Posterior cingulate gyrus (tissue), 11 donors: ENCODE results near the gene PEX13.
A peak's percentile ranks its signal among the peaks of the same experiment; 100 is the strongest.
"Not testable (repeated sequence)": the region's sequence is repeated elsewhere in the genome, so short reads cannot be mapped to it uniquely, and the experiment has no call there.

Experiments used
- DNase-seq, 10 donors: peaks; one replicate each; pipeline versions ENCODE4 v3.0.0 to v3.0.0-alpha.2; 2020 to 2021; ENCODE audit warnings: mixed read lengths in 3 of 10
- intact Hi-C: fragments of 100-400 bp; cut with DNase I; formaldehyde crosslinking; loops from one replicate; pipeline ENCODE4 v1.15.1; 2023

The PEX13 gene

DNA sequence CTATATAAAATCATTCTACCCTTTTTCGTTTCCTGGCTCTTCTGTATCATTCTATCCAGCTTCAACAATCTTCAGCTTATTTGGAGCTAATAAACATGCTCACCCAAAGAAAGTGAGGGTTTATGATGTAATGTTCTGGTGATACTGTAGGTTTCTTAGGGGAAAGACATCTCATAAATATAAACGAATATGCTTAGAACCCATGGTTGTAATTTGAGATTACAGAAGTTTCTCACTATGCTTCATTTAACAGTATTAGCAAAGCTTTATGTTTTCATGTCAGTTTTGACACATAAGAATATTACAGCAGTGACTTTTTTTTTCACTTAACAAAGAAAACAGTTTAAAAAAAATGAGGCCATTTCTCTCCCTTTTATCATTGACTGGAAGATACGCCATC, 11.8 kb upstream of the PEX13 start:
- no peak for DNase-seq
- intact Hi-C loops = no loop called here

DNA sequence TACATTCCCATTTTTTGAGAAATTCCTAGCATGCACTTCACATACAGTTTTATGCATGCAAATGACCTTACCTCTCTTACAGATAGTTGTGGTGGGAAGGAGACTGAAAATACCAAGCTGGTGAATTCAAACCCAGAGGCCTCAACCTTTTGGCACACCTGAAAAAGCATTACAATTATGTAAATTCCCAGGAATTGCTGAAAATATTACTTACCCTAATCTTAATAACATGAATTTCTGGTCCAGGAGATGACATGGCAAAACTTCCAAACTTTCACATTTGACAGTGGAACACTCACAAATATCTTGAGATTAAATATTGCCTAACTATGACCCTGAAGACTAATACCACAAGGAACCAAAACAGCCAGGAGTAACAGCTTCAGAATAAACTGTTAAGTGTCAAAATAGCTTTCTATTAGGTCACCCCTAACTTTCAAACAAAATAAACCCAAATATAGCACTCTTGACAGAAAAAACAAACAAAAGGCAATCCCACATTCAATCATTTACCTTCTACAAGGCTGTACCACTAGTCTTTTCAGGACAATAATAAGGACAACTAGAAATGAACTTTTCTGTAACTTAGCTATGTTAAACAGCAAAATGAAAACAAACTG, 10.9 kb upstream of the PEX13 start:
- intact Hi-C loops = no loop called here

DNA sequence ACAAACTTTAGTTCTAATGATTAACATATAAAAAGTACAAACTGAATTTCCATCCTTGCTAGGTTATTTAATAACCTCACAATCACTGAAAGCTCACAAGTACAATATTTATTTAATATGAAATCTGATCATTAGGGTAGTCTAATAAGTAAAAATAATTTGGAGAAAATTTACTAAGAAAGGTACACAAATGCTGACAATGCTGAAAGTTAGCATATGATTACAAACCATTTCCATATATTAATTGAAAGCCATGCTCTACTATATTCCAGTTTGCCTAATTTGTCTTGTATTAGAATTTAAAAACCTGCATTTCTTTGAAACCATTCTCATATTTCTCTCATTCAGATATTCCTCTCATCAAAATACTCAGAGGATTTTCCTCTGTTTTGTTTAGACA, 8.2 kb upstream of the PEX13 start:
- intact Hi-C loops = no loop called here
- DNase-seq = no peak

More for the DNA sequence above, 10.9 kb upstream of the PEX13 start:
- DNase-seq = no peak

DNA sequence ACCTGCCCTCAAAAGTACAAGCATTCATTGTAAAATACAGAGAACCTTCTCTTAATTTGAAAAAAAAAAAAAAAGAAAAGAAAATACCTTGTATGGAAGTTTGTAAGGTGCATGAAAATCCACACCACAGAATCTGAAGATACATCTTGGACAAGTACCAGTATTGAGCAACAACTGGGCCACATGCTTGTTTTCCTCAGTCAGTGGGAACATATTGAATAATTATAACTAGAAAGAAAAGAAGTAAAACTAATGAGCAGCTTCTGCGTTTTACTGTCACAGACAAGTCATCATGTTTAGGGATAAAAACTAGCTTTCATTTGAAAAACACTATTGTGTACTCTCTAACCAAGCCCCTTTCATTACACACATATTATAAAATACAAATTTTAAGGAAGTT, 5.8 kb upstream of the PEX13 start:
- intact Hi-C loops = loop anchor here (10.0 kb wide), 1 partner anchor 127 kb away; the partner anchor contains the start of gene REL
- no peak for DNase-seq

DNA sequence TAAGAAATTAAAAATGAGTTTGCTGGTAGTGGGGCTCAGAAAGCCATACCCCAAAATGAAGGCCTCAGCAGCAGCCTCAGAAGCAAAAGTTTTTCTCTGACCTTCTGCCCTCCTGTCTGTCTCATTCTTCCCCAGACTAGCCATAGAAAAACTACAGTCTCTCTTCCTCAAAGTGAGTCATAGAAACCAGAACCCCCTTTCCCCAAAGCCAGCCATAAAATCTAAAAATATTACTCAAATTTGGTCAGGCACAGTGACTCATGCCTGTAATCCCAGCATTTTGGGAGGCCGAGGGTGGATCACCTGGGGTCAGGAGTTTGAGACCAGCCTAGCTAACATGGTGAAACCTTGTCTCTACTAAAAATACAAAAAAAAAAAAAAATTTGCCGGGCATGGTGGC, 5.2 kb upstream of the PEX13 start:
- DNase-seq = not testable (repeated sequence)
- intact Hi-C loops = loop anchor here (10.0 kb wide), 1 partner anchor 128 kb away; the partner anchor contains the start of gene REL

DNA sequence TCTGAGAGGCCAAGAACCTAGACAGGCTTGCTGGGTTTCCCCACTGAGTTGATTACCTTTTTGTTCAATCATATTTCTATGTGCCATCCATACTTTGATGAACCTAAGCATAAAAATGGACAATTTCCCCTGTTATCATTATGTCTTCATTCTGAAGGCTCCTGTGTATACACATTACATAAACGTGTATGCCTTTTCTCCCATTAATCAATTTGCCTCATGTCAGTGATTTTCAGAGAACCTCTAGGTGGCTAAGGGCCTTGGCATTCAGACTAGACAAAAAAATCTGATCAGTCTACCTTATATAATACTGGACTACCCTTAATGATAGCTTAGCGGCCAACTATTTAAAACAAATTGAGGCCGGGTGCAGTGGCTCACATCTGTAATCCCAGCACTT, 4.1 kb upstream of the PEX13 start:
- DNase-seq = no peak
- intact Hi-C loops = loop anchor here (10.0 kb wide), 1 partner anchor 129 kb away; the partner anchor contains the start of gene REL

DNA sequence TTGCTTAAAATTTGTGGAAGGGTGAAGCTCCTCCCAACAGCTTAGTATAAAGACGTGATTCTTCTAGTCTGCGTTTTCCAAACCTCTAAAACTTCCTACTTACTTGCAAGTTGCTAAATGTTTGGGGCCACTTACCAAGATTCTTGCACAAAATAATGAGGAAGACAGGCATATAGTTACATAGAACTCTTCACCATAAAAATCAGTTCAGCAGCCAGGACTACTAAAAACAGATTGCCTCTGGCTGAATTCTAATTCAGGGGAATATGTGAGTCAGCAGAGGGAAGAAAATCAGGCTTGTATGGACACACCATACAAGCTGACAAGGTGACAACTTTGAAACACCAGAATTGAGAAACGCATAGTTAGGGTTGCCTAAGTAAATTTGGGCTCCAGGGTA, 2.8 kb upstream of the PEX13 start:
- intact Hi-C loops = loop anchor here (5.0 to 10.0 kb wide), 2 partner anchors 130 to 163 kb away; partner anchors contain the start of gene REL
- DNase-seq = no peak

DNA sequence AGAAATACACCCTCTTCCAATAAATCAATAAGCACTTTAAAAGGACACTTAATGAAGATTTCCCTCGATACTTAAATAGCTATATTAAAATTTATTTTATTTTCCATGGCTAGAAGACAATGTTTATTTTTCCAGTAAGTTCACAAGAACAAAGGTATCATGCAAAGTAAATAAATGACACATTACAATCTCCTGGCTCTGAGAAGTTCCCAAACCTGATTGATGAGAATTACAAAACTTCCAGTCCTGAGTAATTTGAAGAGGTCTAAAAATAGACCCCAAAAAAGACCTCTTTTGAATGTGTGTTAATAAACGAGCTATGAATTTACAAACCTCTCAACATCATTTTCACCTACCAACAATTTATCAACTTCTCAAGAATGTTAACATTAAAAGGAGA, 1.5 kb upstream of the PEX13 start:
- no peak for DNase-seq
- intact Hi-C loops = loop anchor here (2.0 to 10.0 kb wide), 3 partner anchors 51 to 161 kb away; partner anchors contain the start of gene REL

DNA sequence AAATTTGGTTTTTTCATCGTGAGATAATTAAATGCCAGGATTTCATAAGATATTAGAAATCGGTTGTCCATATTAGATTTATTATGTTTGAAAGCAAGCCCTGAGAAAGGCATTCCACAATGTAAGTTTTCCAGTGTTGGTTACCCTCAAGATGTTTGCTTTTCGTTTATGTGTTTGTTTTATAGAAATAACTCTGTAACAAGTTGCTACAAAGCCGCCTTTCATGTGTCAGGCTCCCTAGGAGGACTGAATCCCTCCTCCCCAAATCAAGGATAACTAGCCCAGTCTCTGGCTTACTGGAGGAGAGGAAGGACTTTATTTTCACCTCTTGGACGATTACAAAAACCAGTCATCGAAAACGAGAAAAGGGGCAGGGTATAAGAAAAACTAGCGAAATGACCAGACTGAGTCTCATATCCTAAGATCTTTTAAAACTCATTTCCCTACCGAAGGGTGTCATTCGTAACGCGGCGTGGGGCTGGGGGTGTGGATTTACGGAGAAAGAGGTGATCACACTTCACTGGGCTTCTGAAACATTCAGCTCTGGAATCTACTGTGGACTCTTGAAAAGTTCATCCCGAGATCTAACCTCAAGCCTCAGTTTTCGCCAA, 1.0 kb upstream of the PEX13 start:
- intact Hi-C loops = loop anchor here (2.0 to 10.0 kb wide), 3 partner anchors 50 to 161 kb away; partner anchors contain the start of gene REL
- DNase-seq = no peak

DNA sequence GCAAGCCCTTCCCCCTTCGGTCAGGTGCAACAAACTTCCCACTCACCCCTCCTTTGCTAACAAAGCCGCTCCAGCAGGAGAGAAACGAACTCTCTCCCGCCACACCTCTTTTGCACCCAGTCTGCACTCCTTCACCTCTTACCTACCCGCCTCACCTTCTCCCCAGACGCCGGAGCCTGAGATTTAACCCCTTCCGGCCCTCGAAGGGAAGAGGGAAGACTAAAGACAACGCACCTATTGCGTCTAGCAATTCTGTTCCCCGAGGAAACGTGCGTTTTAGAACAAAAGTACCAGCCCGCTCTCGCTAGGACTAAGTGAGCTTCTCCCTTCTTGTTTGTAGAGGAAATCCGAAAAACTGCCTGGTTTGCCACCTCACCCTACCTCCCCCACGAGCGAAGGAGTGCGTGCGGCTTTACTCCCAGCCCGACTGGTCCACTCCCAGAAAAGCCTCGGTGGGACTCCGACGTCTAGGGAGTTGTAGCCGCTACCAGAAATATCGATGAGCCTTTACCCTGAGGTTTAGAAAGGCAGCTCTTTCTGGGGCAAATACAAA, 441 bp upstream of the PEX13 start:
- DNase-seq = peak; percentile 55 to 95 (median 66)

DNA sequence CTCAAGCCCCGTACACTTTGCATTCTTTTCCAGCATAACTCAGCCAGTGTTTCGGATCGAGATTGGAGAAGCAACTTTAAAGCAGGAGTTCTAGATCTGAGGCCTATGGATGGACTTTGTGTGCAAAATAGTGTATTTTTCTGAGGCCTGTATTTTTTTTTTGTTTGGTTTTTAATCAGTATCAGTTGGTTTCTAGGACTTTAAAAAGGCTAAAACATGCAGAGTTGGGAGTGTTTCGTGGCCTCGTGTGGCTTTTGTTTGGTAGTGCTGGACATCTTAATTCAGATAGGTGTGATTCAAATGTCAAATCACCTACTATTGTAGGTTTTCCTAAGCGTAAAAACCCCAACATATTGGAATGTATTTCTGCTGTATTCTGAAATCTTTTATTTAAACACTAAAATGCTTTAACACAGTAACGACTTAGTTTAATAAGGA, 817 bp downstream of the PEX13 start:
- no peak for DNase-seq
- intact Hi-C loops = loop anchor here (5.0 to 10.0 kb wide), 2 partner anchors 134 to 159 kb away; partner anchors contain the start of gene REL

More for the DNA sequence above, 441 bp upstream of the PEX13 start:
- intact Hi-C loops = loop anchor here (2.0 to 10.0 kb wide), 3 partner anchors 50 to 160 kb away; partner anchors contain the start of gene REL

DNA sequence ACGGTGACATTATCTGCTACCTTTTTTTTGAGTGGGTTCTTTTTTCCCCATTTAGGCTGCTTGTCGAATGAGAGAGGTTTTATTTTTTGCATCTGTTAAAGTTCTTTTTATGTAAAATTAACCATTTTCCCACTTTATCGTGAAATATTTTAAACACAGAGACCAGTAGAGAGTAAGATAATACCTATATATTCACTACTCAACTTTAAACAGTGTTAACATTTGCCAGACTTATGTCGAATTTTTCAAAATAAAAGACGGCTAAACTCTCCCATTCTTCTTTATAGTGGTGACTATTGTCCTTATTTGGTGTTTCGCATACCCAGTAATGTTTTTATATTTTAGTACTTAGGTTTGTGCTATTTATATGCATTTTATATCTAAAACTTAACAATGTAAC, 1.3 kb downstream of the PEX13 start:
- intact Hi-C loops = loop anchor here (5.0 to 10.0 kb wide), 2 partner anchors 134 to 159 kb away; partner anchors contain the start of gene REL
- no peak for DNase-seq

DNA sequence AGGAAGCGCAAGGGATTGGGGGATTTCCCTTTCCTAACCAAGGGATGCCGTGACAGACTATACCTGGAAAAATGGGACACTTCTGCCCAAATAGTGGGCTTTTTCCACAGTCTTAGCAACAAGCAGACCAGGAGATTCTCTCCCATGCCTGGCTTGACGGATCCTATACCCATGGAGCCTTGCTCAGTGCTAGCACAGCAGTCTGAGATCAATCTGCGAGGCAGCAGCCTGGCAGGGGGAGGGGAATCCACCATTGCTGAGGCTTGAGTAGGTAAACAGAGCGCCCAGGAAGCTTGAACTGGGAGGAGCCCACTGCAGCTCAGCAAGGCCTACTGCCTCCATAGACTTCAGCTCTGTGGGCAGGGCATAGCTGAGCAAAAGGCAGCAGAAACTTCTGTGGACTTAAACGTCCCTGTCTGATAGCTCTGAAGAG, 3.7 kb downstream of the PEX13 start:
- DNase-seq = peak in 1 of 10 donors; percentile 59
- intact Hi-C loops = no loop called here

DNA sequence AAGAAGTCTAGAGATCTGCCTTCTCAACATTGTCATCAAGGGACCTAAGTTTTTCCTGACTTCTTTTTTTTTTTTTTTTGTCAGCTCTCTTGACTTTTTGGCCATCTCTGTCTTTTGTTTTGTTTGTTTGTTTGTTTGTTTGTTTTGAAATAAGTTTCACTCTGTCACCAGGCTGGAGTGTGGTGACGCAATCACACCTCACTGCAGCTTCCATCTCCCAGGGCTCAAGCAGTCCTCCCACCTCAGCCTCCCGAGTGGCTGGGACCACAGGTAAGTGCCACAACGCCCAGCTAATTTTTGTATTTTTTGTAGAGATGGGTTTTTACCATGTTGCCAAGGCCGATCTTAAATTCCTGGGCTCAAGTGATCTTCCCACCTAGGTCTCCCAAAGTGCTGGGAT, 6.2 kb downstream of the PEX13 start:
- DNase-seq = no peak
- intact Hi-C loops = no loop called here

DNA sequence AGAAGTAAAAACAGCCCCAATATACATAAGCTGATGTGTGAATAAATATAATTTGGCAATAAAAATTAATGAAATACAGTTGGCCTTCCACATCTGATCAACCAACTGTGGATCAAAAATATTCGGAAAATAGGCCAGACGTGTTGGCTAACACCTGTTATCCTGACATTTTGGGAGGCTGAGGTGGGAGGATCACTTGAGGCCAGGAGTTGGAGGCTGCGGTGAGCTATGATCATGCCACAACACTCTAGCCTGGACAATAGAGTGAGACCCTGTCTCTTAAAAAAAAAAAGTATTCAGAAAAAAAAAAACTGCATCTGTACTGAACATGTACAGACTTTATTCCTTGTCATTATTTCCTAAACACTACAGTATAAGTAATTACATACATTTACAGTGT, 12.0 kb downstream of the PEX13 start:
- intact Hi-C loops = no loop called here
- DNase-seq = no peak

DNA sequence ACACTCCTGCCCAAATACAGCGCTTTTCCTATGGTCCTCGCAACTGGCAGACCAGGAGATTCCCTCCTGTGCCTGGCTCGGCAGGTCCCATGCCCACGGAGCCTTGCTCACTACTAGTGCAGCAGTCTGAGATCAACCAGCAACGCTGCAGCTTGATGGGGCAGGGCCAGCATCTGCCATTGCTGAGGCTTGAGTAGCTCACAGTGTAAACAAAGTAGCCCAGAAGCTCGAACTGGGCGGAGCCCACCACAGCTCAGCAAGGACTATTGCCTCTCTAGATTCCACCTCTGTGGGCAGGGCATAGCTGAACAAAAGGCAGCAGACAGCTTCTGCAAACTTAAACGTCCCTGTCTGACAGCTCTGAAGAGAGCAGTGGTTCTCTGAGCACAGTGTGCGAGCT, 17.1 kb downstream of the PEX13 start:
- intact Hi-C loops, DNase-seq: not testable (repeated sequence)

DNA sequence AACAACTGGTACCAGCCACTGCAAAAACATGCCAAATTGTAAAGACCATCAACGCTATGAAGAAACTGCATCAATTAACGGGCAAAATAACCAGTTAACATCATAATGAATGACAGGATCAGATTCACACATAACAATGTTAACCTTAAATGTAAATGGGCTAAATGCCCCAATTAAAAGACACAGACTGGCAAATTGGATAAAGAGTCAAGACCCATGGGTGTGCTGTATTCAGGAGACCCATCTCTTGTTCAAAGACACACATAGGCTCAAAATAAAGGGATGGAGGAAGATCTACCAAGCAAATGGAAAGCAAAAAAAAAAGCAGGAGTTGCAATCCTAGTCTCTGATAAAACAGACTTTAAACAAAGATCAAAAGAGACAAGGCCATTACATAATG, 19.1 kb downstream of the PEX13 start:
- intact Hi-C loops, DNase-seq: not testable (repeated sequence)

DNA sequence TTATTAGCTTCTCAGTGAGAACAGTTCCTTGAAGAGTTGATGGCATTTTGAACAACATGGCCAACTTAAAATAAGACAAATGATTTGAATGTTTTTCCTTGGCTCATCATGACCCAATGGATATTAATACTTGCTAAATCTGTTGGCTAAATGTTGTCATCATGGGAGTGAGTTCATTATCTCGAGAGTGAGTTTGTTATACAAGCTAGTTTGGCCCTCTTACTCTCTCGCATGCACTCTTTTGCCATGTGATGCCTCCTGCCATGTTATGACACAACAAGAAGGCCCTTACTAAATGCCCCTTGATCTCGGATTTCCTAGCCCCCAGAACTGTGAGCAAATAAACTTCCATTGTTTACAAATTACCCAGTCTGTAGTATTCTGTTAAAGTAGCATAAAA, 25.3 kb downstream of the PEX13 start:
- DNase-seq = no peak
- intact Hi-C loops = no loop called here

DNA sequence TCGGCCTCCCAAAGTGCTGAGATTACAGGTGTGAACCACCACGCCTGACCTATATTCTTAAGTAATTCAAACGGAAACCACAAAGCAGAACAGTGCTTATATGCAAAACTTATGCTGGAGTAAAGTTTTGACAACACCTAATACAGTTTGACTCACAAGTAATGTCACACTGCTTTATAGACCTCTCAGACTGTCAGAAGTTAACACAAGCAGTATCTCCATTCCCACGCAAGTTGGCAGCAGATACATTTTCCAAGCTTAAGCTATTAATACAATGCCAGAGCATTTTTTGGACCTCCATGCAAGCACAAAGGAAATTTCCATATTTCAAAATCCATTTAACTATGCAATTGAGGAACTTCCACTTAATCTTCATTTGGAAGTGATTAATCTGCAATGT, 27.1 kb downstream of the PEX13 start:
- DNase-seq = no peak
- intact Hi-C loops = no loop called here

DNA sequence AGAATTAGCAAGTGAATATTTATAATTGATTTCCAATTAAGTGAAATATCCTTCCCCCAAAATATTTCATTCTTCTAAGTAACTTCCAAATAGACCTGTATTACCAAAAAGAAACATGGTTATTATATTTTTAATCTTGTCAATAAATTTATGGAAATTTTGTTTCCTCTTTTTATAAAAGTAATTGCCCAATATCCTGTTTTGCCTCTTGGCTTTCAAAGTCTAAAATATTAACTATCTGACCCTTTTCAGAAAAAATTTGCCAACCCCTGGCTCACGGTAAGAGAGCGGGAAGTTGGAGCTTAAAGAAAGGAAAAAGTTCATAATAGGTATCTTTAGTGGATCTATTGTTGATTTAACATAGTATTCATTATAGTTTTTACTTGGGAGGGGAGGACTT, 27.7 kb downstream of the PEX13 start:
- intact Hi-C loops = no loop called here

DNA sequence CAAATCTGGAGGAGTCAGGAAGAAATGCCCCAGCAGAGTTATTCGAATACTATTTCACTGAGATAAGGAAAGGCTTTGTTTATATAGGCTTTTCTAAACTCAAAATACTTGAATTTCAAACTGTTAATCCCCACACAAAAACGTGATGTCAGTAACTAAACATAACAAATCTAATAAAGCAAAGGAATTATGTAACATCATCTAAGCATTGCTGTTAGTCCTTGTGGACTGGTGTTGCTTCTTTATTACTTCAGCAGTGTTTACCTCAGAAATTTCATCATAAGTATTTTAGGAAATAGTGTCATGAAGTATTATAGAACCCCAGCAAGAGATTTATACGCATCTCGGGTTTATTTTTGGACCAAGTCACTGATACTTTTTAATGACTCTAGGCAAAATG, 28.5 kb downstream of the PEX13 start:
- DNase-seq = no peak
- intact Hi-C loops = no loop called here

More for the DNA sequence above, 27.7 kb downstream of the PEX13 start:
- no peak for DNase-seq
